Measurements from ENCODE around the gene LRRC56. TPM values are rescaled to one million over a fixed set of nuclear protein-coding genes. Genes with fewer than 3 reads are reported as not detected.
A peak's percentile ranks its signal among the peaks of the same experiment; 100 is the strongest.
"Not testable (repeated sequence)": the region's sequence is repeated elsewhere in the genome, so short reads cannot be mapped to it uniquely, and the experiment has no call there.

Gene LRRC56
- total RNA-seq, 2 donors from 2014 or later, result 2.8 to 3.2 TPM

DNA sequence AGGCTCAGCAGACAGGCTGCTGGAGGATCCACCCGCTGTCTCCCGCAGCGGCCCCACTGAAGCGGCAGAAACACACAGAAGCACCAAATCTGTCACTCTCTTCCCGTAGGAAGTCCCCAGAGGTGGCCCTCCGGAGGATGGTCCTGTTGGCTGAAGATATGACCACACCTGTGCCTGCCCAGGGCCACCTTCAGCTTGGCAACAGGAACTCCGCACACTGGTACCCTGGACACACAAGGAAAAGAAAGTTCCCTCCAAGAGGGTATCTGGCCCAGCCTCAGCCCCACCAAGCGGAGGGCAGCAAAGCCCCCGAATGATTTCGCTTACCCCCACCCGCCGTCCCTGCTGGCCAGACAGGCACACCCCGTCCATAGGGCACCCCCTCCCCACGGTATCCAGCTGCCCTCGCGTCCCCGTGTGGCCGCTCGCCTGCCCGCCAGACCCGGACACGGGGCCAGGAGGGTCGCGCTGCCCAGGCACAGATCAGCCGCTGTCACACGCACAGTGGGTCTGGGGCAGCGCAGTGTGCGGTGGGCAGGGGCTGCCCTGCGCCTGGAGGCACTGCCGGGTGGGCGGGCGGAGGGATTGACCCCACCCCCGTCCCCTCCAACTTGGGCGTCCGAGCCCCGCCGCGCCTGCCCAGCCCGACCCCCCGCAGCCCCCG lies 30.4 kb downstream of the LRRC56 start:
- TF ChIP-seq, protein P1, sequence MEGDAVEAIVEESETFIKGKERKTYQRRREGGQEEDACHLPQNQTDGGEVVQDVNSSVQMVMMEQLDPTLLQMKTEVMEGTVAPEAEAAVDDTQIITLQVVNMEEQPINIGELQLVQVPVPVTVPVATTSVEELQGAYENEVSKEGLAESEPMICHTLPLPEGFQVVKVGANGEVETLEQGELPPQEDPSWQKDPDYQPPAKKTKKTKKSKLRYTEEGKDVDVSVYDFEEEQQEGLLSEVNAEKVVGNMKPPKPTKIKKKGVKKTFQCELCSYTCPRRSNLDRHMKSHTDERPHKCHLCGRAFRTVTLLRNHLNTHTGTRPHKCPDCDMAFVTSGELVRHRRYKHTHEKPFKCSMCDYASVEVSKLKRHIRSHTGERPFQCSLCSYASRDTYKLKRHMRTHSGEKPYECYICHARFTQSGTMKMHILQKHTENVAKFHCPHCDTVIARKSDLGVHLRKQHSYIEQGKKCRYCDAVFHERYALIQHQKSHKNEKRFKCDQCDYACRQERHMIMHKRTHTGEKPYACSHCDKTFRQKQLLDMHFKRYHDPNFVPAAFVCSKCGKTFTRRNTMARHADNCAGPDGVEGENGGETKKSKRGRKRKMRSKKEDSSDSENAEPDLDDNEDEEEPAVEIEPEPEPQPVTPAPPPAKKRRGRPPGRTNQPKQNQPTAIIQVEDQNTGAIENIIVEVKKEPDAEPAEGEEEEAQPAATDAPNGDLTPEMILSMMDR (IDR thresholded peaks at IDR 0.05), result no peak
- Histone ChIP-seq H3K4me1 (no peaks in the 10 kb centered on the region), H3K9me3 (no peaks in the 10 kb centered on the region), H3K4me3 (peak overlapping the region; percentile 63), H3K36me3 (no peaks in the 10 kb centered on the region), H3K27me3 (no peaks in the 10 kb centered on the region), H3K27ac (peak overlapping the region; percentile 86), H3K9ac (ENCODE audit: low read depth in 2 of 2, low read length in 2 of 2) (peak overlapping the region; percentile 73 to 91)
- intact Hi-C loops (cut with DNase I), result no loop called here
- DNase-seq, result no peak

DNA sequence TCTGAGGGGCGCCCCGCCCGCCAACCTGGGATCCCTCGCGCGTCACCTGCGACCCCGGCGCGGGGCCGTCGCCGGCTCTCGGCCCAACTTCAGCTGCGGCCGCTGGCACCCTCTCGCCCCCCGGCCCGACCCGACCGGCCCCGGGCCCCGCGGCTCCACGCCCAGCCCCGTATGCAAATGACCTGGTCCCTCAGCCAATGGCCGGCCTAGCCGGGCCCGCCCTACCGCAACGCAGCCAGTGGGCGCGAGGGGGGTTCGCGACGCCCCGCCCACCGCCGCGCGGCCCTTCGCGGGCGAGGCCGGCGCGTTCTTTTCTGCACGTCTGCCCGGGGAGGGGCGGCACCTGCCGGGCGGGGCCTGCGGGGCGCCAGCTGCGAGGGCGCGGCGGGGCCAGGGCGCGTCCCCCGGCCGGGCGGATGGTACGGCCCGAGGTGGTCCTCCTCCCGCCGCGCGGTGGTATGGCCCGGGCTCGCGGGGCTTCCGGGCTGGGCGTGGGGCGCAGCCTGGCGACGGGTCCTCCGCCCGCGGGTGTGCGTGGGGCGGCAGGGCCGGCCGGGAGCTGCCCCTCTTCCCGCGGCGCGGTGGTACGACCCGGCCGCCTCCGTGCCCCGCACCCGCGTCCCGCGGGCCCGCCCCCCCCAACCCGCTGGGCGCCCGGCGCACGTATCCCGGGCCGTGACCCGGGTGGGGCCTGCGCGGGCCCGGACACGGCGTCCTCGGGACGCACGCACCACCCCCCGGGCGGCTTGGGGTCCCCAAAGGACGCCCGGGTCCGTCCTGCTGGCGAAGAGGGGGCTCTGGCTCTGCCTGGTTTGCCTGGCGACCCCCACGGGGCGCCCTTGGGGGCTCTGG lies 31.2 kb downstream of the LRRC56 start:
- Histone ChIP-seq H3K9ac (ENCODE audit: low read depth in 2 of 2, low read length in 2 of 2) (peak overlapping the region; percentile 81 to 94), H3K27ac (peak overlapping the region; percentile 86), H3K36me3 (no peaks in the 10 kb centered on the region), H3K9me3 (no peaks in the 10 kb centered on the region), H3K4me3 (peak overlapping the region; percentile 63), H3K4me1 (no peaks in the 10 kb centered on the region), H3K27me3 (no peaks in the 10 kb centered on the region)
- intact Hi-C loops (cut with DNase I), result no loop called here
- peak; percentile 94 for DNase-seq
- TF ChIP-seq, protein P1 (IDR thresholded peaks at IDR 0.05), result no peak

DNA sequence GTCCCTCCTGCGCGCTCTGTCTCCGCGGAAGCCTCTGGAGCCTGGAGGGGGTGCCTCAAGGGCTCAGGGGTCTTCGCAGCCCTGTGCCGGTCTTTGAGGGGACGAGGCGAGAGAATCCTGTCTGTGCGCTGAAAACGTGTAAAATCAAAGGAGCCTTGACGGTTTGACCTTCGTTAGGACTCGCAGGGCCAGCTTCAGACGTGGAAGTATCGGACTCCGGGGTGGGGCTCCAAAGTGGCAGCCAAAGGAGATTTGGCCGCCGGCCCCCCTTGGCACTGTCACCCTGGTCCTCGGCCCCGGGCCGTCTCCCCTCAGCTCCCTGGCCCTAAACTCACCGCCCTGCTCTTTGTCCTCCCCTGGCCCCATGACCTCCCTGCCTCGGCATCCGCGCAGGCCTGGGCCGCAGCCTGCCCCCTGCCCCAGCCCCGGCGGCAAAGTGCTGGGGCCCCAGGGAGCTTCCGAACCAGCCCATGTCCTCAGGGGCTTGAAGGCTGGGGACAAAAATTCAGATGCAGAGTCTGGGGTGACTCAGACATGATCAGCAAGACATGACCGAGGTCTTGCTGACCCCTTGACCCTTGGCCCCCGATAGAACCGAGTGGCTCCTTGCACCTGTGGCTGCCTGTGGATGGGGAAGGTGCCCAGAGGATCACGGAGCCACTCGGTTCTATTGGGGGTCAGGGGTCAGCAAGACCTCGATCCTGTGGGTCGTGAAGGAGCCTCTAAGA lies 32.0 kb downstream of the LRRC56 start:
- Histone ChIP-seq H3K27ac (peak overlapping the region; percentile 75), H3K9me3 (no peaks in the 10 kb centered on the region), H3K27me3 (no peaks in the 10 kb centered on the region), H3K9ac (ENCODE audit: low read depth in 2 of 2, low read length in 2 of 2) (peak overlapping the region; percentile 81 to 94), H3K4me3 (peak overlapping the region; percentile 63), H3K36me3 (no peaks in the 10 kb centered on the region), H3K4me1 (no peaks in the 10 kb centered on the region)
- TF ChIP-seq, protein P1 (IDR thresholded peaks at IDR 0.05), result no peak
- no peak for DNase-seq
- intact Hi-C loops (cut with DNase I), result no loop called here

DNA sequence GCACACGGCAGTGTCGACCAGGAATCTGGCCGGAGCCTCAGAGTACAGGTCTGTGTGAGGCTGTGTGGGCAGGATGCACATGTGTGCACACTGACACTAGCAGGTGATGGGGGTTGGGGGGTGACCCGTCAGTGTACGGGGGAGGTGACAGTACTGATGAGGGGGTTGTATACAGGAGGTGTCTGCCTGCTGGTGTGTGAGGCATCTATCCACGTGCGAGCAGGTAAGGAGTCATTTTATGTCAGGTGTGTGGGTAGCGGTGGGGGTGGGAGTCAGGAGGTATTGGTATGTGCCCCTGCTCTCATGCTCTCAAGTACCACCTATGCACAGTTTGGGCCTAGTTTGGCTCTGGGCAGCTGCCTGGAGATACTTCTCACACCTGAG lies 34.5 kb downstream of the LRRC56 start:
- intact Hi-C loops (cut with DNase I), result no loop called here
- DNase-seq, result no peak
- Histone ChIP-seq H3K9me3 (no peaks in the 10 kb centered on the region), H3K27ac (no peak overlapping the region), H3K9ac (ENCODE audit: low read depth in 2 of 2, low read length in 2 of 2) (no peak overlapping the region), H3K27me3 (no peaks in the 10 kb centered on the region), H3K36me3 (no peaks in the 10 kb centered on the region), H3K4me3 (no peak overlapping the region), H3K4me1 (peaks cover 8% of the 10 kb centered on the region)
- TF ChIP-seq, protein P1 (IDR thresholded peaks at IDR 0.05), result no peak

DNA sequence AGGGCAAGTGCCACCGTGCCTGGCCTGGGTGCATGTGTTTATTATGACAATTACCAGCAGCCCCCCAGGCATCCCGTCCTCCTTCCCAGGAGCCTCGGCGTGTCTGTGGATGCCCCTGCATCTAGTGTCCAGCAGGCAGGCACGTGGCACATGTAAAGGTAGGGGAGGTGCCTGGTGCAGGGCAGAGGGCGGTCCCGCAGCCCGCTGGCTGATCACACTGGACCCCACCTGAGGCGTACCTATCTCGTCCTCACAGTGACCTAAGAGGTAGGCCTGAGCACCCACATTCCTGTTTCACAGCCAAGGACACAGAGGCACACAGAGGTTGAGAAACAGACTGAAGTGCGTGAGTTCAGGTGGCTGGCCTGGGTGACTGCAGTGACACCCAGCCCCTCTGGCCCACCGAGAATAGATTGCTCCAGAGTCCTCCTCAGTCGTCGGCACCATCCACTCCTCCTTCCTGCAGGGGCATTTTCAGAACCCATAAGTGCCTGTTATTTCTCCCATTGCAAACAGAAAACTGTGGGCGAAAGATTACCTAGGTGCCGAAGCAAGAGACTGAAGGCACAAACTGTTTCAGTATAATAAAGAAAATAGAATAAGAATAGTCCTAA lies 35.9 kb downstream of the LRRC56 start:
- Histone ChIP-seq H3K4me1 (peaks cover 16% of the 10 kb centered on the region), H3K4me3 (no peak overlapping the region), H3K9ac (ENCODE audit: low read depth in 2 of 2, low read length in 2 of 2) (no peak overlapping the region), H3K27ac (no peak overlapping the region), H3K9me3 (no peaks in the 10 kb centered on the region), H3K27me3 (no peaks in the 10 kb centered on the region), H3K36me3 (no peaks in the 10 kb centered on the region)
- TF ChIP-seq, protein P1 (IDR thresholded peaks at IDR 0.05), result no peak
- intact Hi-C loops (cut with DNase I), result no loop called here
- DNase-seq, result no peak

DNA sequence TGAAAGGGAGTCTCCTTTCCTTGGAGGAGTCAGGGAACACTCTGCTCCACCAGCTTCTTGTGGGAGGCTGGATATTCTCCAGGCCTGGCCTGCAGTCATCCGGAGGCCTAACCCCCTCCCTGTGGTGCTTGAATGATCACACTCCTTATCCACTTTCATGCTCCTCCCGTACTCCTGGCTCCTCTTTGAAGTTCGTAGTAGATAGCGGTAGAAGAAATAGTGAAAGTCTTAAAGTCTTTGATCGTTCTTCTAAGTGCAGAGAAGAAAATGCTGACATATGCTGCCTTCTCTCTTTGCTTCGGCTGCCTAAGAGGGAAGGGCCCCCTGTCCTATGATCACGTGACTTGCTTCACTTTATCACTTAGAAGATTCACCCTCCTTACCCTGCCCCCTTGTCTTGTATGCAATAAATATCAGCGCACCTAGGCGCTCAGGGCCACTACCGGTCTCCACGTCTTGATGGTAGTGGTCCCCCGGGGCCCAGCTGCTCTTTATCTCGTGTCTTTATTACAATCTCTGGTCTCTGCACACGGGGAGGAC lies 36.8 kb downstream of the LRRC56 start:
- H3K27ac ChIP-seq; intact Hi-C loops (cut with DNase I); H3K9ac ChIP-seq (ENCODE audit: low read depth in 2 of 2, low read length in 2 of 2); H3K4me3 ChIP-seq; H3K27me3 ChIP-seq; H3K9me3 ChIP-seq; DNase-seq; H3K36me3 ChIP-seq: not testable (repeated sequence)
- peaks cover 16% of the 10 kb centered on the region for H3K4me1 ChIP-seq
